HG03460 (cell line): Measurements from ENCODE around the gene HOXD10.
A peak's percentile ranks its signal among the peaks of the same experiment; 100 is the strongest.

Experiments
- ATAC-seq: cut with Tn5 transposase; IDR thresholded peaks from one replicate; pipeline ENCODE4 v1.9.1; 2021; ENCODE audit not compliant: unreplicated experiment

Gene HOXD10

DNA sequence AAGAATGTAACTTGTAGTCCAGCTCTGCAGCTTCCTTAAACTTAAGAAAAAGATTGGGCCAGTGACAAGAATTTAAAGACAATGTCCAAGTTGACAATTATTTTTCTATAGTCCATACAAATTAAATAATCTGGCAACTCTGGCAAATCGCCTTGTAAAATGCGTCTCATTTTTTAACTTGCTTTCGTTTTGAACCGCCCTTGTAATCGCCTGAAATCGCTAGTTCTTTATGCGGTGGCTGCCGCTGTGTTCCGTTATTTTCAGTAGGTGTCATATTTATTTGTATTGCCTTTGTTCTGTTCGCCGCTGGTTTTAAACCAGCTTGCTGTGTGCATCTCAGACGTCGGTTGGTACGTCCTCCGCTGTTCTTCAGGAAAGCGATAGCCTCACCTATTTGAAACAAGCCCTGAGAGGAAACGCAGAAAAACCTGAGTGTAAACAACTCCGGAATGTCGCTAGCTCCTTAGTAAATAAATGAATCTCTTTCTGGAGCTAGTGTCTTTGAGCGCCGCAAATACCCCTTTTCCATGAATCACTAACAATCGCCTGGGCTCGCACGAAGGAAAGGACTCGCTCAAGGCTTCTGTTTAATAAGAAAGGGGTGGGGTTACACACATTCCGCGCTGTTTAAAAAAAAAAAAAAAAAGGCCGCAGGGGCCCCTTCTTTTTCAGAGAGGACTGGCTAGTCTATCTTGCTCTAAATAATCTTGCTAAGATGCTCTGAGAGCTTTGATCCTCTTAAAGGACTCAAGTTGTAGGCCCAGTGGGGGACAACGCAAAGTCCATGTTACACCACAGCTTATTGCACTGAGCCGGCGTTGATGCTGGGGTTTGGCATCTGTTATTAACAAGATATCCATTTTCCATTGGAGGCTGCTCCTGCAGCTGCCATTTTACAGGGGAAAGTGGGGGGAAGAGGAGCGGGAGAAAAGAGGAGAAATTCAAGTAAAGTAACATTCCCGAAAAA is 15.9 kb downstream of the HOXD10 start:
- ATAC-seq, result no peak

DNA sequence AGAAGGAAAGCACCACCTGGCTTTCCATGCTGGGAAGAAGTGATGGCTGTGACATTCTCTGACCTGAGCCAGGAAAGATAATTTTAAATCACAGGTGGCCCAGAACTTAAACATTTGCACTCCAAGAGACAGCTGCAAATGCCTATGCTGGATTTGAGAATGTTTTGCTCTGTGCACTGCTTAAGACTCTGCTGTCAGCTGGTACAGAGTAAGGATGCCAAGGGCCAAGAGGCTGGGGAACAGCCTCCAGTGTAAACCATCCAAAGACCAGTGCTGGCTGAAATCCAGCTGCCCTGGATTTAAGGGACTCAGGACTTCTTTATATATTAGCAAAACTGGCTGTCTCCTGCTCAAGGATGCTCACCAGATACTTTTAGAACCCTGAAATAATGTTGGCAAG is 16.8 kb downstream of the HOXD10 start:
- ATAC-seq, result no peak

DNA sequence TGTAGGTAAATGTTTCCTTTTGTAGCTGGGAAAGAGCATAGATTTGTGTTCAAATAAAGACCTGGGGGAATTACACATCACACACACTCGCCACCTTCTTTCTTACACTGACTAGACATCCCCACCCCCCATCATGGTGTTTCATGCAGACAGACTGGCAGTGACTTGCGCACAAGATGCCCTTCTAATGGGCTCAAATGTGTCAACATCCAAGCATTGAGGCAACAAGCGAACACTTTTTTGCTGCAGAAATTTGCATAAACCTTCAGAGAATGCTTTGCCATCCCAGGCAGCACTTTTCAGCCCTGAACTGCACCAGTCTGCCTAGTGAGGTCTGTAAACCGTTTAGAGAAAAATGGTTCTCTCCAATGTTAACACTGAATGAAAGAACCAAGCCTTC is 17.5 kb downstream of the HOXD10 start:
- no peak for ATAC-seq

DNA sequence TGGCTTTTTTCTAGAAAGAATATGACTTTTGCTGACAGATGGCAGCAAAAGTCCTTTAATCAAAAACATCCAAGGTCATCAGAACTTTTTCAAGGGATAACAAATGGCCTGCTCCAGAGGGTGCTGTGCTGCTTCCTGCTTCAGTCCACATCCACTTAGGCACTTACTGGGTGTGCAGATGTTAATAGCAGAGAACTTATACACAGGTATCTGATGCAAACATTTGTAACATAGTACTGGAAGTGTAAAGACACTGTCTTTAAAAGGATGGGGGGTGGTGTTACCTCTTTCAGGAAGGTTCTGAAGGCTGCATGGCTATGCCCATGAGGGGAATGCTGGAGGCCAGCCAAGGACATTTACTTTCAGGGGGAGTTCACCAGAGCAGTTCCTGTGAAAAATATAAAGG is 18.5 kb downstream of the HOXD10 start:
- ATAC-seq, result no peak

DNA sequence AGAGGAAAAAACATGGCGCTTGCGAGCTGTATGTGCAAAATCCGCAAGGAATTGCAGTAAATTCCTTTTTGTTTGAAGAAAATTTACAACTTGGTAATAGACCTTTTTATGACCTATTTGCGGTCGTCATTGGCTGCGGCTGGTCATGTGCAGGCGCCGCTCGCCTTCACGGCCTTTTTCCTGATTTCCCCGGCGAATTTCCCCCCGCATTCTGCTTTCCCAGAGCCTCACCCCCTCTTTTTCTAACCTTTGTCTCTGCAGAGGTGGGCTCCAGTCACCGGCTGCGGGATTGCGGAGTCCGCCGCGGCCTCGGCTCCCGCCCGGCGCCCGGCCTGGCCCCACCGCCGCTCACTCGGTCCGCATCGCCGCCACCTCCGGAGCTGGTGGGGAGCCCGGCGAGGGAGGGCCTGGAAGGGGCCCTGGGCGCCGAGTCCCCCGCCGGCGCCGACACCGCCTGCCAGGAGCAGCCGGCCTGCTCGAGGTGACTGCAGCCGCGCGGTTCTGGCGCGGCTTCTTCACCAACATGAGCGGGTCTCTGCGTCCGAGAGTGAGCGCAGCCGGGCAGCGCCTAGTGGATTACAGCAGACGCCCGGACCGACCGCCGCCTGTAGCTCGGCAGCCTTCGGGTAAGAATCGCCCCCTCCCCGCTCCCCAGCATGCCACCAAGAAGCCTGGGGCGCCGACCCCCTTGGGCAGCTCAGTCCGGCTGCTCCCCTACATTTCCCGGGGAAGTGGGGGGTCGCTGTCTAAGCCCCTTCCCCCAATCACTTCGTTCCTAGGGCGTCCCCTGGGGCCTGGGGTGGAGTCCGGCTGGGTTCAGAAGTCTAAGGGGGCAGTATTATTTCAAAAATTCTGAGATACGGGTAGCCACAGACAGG is 20.0 kb downstream of the HOXD10 start:
- ATAC-seq, result no peak

DNA sequence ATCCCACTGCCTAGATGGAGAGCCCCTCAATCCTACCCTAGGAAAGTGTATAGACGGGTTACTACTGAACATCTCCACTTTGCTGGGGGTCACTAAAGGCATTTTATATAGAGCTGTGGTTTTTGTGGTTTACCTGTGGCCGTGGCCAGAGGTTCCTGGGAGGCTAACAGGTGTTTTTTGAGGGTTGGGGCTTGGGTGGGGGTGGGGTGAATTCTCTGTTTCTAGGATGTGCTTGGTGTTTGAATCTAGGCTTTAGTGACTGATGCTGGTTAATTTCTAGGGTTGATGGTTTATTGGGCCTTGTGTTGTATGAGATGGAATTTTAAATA is 20.6 kb downstream of the HOXD10 start:
- no peak for ATAC-seq

DNA sequence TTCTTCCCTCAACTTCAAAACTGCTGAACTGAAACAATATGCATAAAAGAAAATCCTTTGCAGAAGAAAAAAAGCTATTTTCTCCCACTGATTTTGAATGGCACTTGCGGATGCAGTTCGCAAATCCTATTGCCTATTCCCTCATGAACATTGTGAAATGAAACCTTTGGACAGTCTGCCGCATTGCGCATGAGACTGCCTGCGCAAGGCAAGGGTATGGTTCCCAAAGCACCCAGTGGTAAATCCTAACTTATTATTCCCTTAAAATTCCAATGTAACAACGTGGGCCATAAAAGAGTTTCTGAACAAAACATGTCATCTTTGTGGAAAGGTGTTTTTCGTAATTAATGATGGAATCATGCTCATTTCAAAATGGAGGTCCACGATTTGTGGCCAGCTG is 21.3 kb downstream of the HOXD10 start:
- ATAC-seq, result no peak

DNA sequence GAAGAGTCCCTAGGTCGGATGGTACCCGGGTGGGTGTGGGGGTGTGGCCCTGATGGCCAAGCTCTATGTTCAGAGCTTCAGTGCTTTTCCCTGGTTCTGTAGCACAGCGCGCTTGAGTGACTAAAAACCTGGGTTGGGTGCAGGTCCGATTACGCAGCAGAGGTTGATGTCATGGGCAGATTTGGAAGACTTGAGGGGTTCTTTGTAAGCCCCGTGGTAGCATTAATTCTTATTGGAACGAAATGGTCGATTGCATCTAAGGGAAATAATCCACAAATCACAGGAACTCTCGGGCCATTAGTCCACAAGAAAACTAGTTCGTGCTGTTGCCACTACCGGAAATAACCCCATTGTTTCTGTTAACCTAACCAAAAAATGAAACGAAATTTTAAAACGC is 21.9 kb downstream of the HOXD10 start:
- no peak for ATAC-seq

DNA sequence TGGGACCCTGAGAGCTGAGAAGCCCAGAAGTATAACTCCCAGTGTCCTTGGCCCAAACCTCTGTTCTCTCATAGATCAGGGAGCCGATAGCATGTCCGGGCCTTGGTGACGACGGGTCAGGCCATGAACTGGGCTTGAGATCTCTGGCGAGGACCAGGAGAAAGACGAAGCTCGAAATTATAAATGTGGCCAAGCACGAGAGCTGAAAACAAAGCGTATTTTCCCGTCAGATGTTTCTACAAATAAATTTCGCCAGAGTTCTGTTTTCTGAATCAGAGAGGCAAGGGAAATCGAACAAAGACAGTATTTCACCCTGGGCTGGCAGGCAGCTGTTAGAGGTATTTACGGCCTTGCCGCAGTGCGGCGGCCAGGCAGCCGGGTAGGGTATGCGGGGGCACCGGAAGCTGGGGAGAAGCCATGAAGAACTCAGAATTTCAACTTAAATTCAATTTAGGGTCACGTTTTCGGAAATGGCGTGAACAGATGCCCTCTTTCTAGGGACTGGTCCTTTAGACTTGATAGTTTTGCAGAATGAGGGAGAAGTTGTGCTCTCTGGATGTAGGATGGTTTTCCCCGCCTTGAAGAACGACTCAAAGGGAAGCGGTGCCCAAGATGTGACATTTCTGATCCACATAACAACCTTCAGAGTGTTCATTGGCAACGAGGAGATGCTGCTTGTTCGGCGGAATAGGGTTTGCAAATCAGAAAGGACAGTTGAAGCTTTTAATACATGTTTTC is 22.5 kb downstream of the HOXD10 start:
- ATAC-seq, result no peak

DNA sequence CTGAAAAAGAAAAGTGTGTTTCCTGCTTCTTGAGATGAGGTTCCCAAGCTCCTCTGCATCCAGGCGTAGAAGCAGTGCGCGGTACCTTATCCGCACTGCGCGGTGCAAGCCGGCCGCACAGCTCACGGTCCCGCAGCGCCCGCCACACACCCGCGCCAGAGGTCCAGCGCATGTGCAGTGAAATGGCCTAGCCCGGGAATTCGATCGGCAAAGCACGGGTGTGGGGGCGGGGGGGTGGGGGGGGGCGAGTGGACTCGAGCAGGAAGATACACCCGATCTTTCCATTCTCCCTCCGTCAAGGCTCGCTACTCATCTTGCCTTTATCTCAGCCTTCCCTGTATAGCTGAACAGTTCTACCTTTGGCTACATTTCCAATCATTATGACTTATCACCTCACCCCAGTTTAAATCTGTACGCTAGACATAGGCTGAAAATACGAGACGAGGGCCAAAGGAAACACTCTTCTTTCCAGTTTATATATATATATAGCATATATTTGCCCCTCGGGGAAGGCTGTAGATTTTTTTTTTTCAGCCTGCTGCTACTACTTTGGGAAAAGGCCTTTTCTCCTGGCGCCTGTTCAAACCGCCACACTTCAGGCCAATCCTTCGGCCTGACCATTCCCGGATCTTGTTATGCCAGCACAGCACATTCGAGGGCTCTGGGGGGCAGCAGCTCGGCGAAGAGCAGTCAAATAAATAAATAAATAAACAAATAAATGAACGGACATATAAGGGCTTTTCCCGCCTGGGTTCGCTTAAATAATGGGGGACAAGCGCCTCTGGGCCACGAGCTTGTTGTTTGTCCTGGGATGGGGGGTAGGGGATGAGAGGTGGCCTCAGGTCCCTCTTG is 23.3 kb downstream of the HOXD10 start:
- no peak for ATAC-seq

DNA sequence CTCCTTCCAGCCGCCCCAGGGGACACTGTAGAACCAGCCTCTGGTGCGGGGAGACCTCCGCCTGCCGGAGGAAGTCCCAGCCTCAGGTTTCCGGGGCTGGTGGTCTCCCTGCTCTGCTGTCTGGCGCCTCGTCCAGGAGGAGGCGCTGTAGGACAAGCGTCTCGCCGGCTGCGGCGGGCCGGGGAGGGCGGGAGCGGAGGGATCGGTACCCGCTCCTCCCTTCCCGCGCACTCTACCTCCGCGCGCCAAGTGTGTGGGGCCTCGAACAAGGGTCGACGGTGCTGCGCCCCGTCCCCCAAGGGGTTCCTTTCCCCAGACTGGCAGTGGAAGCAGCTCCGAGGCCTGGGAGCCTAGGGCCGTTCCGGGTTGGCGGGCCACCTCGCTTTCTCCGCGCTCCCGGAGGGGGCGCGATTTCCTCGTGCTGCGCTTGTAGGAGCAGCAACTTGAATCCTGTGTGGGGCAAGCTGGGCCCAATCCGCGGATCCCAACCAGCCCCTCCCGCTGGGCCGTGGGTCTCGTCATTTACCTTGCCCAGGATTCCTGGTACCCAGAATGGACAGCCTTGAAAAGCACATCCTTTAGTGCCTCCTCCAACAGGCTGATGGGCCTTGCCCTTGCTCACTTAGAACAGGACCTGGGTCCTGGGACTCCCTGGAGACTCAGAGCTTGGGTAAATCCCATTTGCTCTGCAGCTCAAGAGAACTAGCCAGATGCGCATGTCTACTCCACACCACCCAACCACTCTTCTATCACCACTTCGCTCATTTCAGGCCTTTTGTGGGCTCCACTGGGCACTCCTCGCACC is 24.1 kb downstream of the HOXD10 start:
- ATAC-seq, result peak; percentile 86

DNA sequence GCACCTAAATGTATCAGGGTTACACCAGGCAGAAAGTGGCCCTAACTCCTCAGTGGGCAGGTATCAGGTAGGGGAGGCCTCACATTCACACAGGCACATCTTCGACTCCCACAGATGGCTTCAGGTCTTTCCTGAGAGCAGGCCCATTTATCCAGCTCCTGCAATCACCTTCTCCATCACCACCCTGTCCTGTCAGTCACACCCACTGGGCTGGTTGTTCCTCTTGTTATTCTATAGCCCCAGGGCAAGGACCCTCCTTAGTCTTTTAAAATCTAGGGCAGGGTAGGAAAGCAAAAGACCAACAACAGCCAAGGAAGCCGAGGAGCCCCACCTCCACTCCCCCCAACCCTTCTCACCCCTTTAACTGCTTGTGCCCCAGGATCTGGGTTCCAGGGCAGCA is 25.7 kb downstream of the HOXD10 start:
- ATAC-seq, result no peak

DNA sequence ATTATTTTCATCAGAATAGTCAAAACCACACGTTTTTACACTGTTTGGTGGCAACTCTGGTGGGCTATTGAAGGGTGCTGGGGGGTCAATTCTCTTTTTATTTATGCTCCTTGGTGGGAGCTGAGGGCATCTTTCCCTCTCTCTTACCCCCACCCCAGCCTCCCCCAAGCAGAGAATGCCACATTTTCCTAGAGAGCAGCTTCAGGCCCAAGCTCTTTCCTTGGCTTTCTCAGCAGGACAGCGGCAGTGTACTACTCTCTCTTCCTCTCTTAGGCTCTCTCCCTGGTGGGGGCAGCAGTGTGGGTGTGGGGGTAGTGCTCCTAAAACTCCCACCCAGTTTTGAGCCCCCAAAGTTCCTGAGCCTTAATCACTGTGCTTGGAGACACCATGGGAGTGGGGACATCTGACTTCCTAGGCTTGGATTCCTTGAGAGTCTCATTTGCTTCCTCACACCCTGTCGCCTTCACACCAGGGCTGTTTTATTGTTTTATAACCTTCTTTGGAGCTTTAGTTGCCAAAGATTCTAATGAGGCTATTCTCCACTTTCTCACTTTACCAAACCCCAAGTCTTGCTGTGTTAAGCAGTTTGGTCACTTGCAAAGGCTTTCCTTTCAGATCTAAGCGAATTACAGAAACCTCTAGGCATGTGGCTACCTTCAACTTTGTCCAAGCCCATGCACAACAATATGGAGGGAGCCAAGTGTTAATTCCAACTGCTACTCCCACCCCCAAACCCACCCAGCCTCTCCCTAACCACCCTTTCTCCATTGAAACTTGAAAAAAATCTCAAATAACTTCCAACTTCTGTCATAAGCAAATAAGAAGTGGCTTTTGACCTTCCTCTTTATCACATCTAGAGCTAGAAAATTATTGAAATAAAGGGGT is 28.7 kb downstream of the HOXD10 start:
- ATAC-seq, result no peak

DNA sequence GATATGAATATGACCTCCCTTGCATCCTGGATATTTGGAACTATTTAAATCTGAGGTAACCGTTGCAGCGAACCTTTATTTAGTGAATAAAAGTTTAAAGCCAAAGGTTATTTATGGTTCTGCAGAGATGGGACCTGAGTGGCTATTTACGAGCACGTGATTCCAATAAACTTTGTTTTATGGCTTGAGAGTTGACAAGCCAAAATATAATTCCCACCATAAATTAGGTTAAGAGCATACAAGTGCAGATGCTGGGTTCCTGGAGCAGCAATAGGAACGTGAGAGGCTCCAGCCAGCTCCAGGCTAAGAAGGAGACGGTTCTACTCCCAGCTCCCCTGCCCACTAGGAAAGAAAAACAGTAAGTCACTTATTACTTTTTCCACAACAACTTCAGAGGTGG is 29.5 kb downstream of the HOXD10 start:
- no peak for ATAC-seq

DNA sequence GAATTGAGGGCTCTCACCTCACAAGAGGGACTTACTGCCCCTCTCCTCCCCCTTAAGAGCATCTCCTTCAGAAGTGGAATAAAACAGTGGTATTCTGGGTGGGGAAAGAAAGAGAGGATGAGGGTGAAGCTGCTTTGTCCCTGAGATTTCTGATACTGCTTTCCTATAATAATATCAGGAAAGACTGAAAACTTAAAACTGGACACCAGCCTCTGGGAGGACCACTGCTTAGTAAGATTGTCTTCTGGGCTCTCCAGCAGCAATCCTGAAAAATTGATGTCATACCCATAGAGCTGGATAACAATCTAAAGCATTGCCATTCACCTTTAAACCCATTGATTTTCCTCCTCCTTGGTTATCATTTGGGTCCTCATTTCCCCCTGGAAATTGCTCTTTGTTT is 30.1 kb downstream of the HOXD10 start:
- no peak for ATAC-seq

DNA sequence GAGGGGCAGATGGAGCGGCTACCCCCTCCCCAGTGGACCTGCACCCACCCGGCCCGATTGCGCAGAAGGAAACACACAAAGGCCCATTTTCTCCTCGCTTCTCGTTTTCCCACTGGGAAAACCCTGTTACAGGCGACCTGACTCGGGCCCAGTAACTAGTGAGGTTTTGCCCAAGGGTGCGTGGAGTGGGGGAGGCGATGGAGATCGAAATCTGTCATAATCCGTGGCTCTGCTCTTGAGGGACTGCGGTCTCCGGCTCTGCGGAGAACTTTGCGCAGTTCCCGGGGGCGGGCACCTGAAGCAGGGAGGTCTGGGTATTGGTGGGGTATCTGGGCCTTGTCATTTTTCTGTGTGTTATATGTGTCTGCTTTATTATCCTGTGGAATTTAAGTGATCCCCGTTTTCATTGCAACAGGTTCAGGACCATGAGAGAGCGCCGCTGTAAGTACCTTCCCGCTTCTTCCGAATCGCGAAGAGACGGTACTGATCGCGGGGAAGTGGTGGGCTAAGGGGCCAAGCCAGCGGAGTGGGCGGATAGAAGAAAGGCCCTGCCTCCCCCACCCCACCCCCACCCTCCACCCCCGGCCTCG is 30.7 kb downstream of the HOXD10 start:
- ATAC-seq, result no peak

DNA sequence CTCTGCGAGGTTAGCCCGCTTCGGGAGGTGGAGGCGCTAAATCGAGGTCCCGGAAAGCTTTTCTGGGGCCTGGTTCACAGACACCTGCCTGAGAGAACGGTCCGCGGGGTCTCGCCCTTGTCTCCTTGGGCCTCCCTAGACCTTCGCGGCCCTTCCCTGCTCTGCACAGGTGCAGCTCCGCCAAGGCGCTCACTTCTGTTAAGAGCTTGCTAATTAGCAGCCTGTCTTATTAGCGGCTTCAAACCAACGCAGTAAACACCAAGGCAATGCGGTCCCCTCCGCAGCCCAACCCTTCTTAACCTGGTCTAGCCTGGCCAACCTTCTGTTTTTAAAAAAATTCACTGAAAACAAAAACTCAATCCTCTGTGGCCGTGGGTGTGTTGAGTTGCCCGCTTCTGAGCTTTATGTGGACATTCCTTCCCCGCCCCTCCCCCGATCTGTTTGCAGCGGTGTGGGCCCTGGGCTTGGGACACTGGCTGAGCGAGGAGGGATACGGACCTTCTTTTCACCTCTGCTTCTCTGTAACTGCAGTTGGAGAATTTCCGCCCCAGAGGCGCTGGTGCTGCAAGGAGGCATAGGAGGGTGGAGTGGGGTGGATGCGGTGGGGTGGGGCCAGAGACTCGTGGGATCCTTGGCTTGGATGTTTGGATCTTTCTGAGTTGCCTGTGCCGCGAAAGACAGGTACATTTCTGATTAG is 31.4 kb downstream of the HOXD10 start:
- ATAC-seq, result no peak
